Effector memory CD4-positive, alpha-beta T cell (primary cell): ENCODE measurements around the gene C4orf50.

Experiments
- DNase-seq, 3 donors: peaks; one replicate each; pipeline ENCODE4 v3.0.0-alpha.2; 2020
- H3K27ac ChIP-seq: 2 replicates; pipeline ENCODE4 v1.7.0; 2013; ENCODE audit warnings: mild to moderate bottlenecking, low read length, moderate library complexity; ENCODE audit not compliant: insufficient read depth, poor library complexity, severe bottlenecking
- H3K27me3 ChIP-seq: replicated peaks from 2 replicates; pipeline ENCODE4 v1.7.0; 2013; ENCODE audit warnings: mild to moderate bottlenecking, low read length; ENCODE audit not compliant: insufficient read depth, control insufficient read depth, poor library complexity, severe bottlenecking
- H3K36me3 ChIP-seq: 2 replicates; pipeline ENCODE4 v1.7.0; 2013; ENCODE audit warnings: mild to moderate bottlenecking, low read length, moderate library complexity; ENCODE audit not compliant: control insufficient read depth, insufficient read depth
- H3K4me1 ChIP-seq: 2 replicates; pipeline ENCODE4 v1.7.0; 2013; ENCODE audit warnings: low read length, mild to moderate bottlenecking; ENCODE audit not compliant: control insufficient read depth, insufficient read depth, poor library complexity, severe bottlenecking
- H3K4me3 ChIP-seq: 2 replicates; pipeline ENCODE4 v1.7.0; 2013; ENCODE audit warnings: low read length, low read depth, mild to moderate bottlenecking; ENCODE audit not compliant: insufficient read depth, poor library complexity, severe bottlenecking
- H3K9me3 ChIP-seq: 2 replicates; pipeline ENCODE4 v1.7.0; 2013; ENCODE audit warnings: mild to moderate bottlenecking, low read length, moderate library complexity; ENCODE audit not compliant: control insufficient read depth

Gene C4orf50

GRCh38 chr4:6044805-6045204 is 26.6 kb upstream of the C4orf50 start:
- no peak for DNase-seq
- Histone ChIP-seq H3K27ac (no peak overlapping the region), H3K9me3 (no peaks in the 10 kb centered on the region), H3K36me3 (no peaks in the 10 kb centered on the region), H3K4me3 (no peak overlapping the region), H3K27me3 (no peaks in the 10 kb centered on the region), H3K4me1 (no peaks in the 10 kb centered on the region)

DNA sequence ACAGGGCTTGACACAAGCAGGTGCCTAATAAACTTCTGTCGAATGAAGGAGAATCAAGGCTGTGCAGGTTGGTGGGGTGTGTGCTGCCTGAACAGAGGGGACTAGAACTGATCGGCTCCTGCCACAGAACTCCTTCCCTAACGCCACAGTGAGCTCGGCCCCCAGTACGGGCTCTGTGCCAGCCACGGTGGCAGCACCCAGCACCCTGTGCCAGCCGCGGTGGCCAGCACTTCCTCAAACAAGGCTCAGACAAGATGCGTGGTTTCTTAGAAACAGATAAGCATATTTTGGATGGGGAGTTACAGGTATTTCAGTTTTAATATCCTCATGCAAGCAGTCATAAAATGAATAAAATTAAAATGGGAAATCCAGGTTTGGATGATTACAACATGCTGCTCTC is 26.0 kb upstream of the C4orf50 start:
- Histone ChIP-seq H3K4me1 (no peaks in the 10 kb centered on the region), H3K27ac (no peak overlapping the region), H3K9me3 (no peaks in the 10 kb centered on the region), H3K27me3 (no peaks in the 10 kb centered on the region), H3K36me3 (no peaks in the 10 kb centered on the region), H3K4me3 (no peak overlapping the region)
- no peak for DNase-seq

DNA sequence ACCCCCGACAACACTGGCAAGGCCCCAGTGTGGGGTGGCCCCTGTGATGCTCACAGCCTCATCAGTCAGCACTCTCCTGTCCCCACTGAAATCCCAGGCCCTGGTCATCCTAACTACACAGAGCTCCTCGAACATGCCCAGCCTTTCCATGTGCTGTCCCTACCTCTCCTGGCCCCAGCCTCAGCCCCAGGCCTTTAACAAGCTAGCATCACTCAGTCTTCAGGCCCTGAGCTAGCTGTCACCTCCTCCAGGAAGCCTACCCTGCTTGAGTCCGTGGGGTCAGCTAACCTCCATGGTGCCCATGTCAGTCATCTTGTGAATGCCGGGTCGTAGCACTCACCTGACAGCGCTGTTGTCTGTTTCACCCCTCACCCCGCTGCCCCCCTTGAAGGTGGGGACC is 25.6 kb upstream of the C4orf50 start:
- H3K9me3 ChIP-seq, result no peaks in the 10 kb centered on the region
- H3K36me3 ChIP-seq, result no peaks in the 10 kb centered on the region
- H3K4me1 ChIP-seq, result no peaks in the 10 kb centered on the region
- no peaks in the 10 kb centered on the region for H3K27me3 ChIP-seq
- no peak for DNase-seq
- H3K4me3 ChIP-seq, result no peak overlapping the region
- no peak overlapping the region for H3K27ac ChIP-seq

- H3K27me3 ChIP-seq, result no peaks in the 10 kb centered on the region
- no peak overlapping the region for H3K4me3 ChIP-seq
- DNase-seq, result no peak
- H3K27ac ChIP-seq, result no peak overlapping the region
- H3K4me1 ChIP-seq, result no peaks in the 10 kb centered on the region
- H3K9me3 ChIP-seq, result no peaks in the 10 kb centered on the region
- H3K36me3 ChIP-seq, result no peaks in the 10 kb centered on the region
Observed at GRCh38 chr4:6043188-6043587, 25.0 kb upstream of the C4orf50 start.

DNA sequence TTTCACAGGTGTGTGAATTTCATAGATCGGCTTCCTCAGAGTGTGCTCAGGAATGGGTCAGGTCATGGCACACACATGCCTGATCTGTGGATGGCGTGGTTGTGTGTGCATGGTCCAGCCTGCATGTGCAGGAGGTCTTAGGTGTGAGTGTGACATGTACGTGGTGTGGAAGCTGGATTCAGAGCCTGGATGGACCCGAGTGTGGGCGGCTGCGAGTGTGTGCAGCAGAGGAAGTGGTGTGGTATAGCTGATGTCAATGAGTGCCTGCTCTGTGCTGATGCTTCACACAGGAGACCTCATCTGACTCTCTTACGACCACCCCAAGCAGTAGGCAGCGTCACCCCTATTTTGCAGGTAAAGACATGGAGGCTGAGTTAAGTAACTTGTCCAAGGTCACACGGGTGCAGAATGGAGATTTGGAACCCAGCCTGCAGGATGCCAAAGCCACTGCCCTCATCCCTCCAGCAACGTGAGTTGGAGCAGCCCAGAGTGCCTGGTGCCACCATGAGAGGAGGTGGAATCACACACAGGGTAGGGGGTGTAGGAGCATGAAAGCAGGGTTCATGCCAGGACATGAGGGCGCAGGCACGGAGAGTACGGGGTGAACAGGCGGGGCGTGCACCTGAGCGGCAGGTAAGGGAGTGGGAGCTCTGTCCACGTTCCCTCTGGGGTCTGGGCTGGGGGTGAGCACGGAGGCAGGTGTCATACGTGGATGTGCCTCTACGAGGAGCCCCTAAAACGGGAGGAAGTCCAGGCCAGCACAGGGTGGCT is 24.2 kb upstream of the C4orf50 start:
- Histone ChIP-seq H3K4me3 (no peak overlapping the region), H3K9me3 (no peaks in the 10 kb centered on the region), H3K4me1 (no peaks in the 10 kb centered on the region), H3K36me3 (no peaks in the 10 kb centered on the region), H3K27me3 (no peaks in the 10 kb centered on the region), H3K27ac (no peak overlapping the region)
- no peak for DNase-seq

- no peak overlapping the region for H3K4me3 ChIP-seq
- no peaks in the 10 kb centered on the region for H3K4me1 ChIP-seq
- DNase-seq, result no peak
- H3K27ac ChIP-seq, result no peak overlapping the region
- no peaks in the 10 kb centered on the region for H3K27me3 ChIP-seq
- no peaks in the 10 kb centered on the region for H3K9me3 ChIP-seq
- H3K36me3 ChIP-seq, result no peaks in the 10 kb centered on the region
Observed at GRCh38 chr4:6041800-6042199, 23.6 kb upstream of the C4orf50 start.

- Histone ChIP-seq H3K27me3 (no peaks in the 10 kb centered on the region), H3K4me3 (no peak overlapping the region), H3K27ac (no peak overlapping the region), H3K9me3 (no peaks in the 10 kb centered on the region), H3K36me3 (no peaks in the 10 kb centered on the region), H3K4me1 (no peaks in the 10 kb centered on the region)
- DNase-seq, result no peak
Observed at GRCh38 chr4:6038711-6039110, 20.5 kb upstream of the C4orf50 start.

DNA sequence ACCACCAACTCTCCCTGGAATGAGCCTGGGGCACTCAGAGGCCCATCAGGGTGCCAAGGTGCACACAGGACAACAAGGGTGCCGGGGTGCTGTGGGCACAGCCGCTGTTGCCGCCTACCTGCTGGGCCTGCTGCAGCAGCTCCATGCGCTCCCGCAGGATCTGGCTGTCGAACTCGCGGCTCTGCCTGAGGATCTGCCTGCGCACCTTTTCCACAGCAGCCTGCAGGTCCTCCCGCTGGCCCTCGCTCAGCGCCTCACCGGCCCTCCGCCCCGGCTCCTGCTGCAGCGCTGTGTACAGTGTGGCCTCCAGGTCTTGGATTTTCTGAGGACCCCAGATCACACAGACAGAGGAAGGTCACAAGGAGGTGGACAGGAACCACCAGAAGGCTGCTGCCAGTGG is 17.6 kb upstream of the C4orf50 start:
- Histone ChIP-seq H3K27me3 (no peaks in the 10 kb centered on the region), H3K4me3 (no peak overlapping the region), H3K36me3 (no peaks in the 10 kb centered on the region), H3K27ac (no peak overlapping the region), H3K9me3 (no peaks in the 10 kb centered on the region), H3K4me1 (no peaks in the 10 kb centered on the region)
- no peak for DNase-seq

DNA sequence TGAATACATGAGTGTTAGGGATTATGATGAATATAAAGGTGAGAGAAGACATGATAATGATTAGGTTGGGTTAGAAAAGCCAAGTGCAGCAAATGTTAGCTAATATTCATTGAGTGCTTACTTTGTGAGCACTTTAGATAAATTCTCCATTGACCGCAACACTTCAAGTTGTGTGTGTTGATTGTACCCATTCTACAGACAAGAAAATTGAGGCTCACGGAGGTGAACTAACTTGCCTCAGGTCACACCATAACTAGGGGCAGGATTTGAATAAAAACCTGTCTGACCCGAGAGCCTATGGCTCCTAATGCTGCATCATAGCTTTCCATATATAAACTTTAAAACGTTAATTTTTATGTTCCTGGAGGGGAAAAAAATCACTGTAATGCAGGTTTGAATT is 15.2 kb upstream of the C4orf50 start:
- Histone ChIP-seq H3K4me1 (no peaks in the 10 kb centered on the region), H3K36me3 (no peaks in the 10 kb centered on the region), H3K9me3 (no peaks in the 10 kb centered on the region), H3K27me3 (no peaks in the 10 kb centered on the region), H3K27ac (no peak overlapping the region), H3K4me3 (no peak overlapping the region)
- no peak for DNase-seq

DNA sequence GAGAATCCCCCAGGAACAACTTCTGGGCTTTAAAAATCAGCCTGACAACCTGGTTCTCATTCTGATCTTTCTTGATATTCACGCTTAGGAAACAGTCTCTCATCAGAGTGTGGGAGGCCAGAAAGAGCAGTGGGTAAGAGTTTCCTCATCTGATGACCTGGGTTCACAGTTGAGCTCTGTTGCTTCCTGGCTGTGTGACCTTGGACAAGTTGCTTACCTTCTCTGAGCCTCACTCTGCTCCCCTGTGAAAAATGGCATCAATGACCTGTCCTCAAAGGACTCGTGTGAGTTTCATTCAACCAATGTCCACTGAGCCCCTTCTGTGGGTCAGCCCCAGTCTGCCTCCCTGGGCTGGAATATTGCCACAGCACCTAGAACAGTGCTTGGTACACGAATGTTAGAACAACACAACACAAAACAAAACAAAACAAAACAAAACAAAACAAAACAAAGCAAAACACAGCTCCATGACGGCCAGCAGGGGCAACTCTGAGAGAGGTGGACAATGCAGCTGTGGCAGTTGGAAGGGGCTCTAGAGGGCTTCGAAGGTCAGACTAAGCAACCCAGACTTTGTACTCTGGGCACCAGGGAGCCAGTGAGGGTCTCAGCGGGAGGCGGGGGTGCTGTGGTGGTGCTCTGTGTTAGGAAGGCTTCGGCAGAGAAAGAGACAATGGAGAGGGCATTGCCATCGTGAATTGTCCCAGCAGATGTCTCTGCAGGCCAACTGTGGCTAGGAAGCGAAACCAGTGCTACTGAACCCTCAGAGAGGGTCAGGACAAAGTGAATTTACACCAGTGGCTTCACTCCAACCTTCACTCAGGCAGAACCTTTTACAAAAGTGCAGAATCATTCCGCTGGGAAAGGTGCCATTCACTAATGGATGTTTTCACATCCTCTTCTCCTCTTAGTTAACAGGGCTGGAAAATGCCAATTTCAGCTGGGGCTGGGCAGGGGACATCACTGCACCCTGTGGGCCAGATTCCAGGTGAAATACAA is 14.3 kb upstream of the C4orf50 start:
- H3K4me1 ChIP-seq, result no peaks in the 10 kb centered on the region
- DNase-seq, result no peak
- H3K27ac ChIP-seq, result no peak overlapping the region
- no peaks in the 10 kb centered on the region for H3K9me3 ChIP-seq
- no peak overlapping the region for H3K4me3 ChIP-seq
- no peaks in the 10 kb centered on the region for H3K36me3 ChIP-seq
- no peaks in the 10 kb centered on the region for H3K27me3 ChIP-seq
